GM20431 (cell line): Measurements from ENCODE around the gene DESI1.
"Not testable (repeated sequence)": the region's sequence is repeated elsewhere in the genome, so short reads cannot be mapped to it uniquely, and the experiment has no call there.

Source experiments
- in situ Hi-C: fragments of 300-500 bp; cut with MseI, MboI; formaldehyde crosslinking; loops from one replicate; pipeline ENCODE4 v1.15.0; 2020; ENCODE audit warnings: low sequenced_read_pairs; ENCODE audit not compliant: unreplicated experiment

Gene DESI1

DNA sequence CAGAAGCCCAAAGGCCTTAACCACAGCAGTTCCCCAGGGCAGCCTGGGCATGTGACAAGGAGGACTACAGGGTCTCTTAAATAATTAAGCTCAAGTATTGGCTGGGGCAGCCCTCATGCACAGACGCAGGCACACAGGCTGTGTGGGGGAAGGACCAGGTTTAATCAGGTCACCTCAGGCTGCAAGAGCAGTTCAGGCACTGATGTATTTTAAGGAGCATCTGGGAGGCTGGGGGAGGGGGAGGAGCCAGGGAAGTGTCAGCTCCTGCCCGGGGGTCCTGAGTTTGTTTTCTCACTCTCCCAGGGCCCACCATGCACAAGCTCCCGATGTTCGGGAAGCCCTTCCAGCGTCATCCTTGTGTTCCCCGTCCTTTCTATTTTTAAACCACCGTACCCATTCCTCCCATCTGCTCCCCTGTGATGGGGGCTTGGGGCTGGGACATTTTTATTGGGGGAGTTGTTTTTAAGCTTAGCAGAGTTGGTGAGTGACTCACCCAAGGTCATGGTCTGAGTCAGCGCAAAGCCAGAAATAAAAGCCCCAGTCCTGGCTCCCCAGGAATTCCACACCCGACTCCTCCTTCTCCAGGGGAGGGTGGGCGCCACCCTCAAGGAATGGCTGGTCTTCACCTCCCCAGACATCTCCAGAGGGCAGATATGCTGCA, 57.7 kb downstream of the DESI1 start:
- in situ Hi-C loops = no loop called here

DNA sequence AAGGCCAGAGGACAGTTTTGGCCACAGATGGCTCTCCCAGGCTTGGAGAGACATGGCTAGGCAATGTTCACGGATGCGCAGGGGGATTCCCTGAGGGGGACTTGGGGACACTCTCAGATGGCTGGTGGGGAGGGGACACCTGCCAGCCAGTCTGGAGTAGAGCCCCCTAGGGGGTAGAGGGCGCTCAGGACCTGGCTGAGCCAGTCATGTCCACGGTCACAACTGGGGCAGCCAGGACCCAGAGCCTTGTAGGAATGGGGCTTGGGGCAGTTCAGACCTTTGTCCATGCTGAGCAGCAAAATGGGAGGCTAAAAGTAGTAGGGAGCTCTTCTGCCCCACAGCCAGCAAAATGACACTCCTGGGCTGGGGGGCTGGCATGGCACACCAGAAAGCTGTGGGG, 58.4 kb downstream of the DESI1 start:
- in situ Hi-C loops = no loop called here

DNA sequence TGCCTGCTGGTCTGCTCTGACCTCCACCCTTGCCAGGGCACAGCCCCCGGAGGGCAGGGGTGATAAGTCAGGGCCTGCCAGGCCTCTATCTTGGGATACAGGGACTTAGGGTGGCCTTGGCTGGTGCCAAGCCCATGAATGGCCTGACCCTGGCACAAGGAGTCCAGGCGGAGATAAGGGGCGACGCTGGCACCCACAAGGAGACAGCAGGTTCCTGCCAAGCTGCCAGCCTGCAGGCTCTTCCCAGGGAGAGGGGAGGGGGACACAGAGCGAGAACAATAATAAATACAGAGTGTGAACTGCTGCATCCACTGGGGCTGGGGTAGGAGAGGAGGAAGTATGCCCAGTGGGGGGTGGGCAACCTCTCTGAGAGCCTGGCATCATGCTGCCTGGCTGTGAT, 59.1 kb downstream of the DESI1 start:
- in situ Hi-C loops = no loop called here

DNA sequence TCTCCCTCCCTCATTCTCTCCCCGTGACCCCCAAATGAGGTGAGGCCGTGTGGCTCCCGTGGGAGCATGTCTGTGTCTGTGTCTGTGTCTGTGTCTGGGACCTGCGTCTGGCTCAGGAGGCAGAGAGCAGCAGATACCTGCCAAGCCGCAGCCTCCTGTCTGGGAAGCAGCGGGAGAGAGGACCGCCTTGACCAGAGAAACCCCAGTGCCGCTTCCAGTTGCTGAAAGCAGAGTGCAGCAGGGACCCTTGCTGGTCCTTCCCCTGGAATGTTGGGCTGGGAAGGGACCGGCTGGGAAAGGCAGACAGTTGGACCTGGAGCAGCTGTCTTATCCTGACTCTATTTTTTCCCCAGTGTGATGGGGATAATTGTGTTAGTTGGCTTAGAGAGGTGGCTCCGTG, 59.5 kb downstream of the DESI1 start:
- in situ Hi-C loops = no loop called here

DNA sequence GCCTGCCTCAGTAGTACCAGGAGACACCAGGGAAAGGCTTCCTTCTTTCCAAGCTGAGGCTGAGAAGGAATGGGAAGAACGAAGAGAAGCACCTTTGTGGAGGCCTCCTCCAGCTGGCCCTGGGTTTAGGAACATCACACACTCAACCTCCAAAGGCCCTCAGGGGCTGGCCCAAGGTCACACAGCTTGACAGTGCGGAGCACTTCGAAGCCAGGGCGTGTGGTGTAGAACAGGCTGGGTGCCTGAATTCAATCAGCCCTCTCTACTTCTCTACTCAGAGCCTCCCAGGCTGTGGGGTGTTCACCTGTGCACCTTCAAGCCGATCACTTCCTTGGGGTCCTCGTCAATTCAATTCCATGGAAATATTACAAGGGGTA, 60.8 kb downstream of the DESI1 start:
- in situ Hi-C loops = no loop called here

DNA sequence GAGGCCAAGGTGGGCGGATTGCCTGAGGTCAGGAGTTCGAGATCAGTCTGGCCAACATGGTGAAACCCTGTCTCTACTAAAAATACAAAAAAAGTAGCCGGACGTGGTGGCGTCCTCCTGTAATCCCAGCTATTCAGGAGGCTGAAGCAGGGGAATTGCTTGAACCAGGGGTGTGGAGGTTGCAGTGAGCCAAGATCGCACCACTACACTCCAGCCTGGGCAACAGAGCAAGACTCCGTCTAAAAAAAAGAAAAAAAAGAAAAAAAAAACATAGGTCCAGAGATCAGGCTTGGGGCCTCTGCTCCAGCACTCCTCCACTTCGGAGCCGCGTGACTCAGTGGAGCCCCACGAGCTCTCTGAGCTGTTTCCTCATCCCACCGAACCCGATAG, 62.6 kb downstream of the DESI1 start:
- in situ Hi-C loops = not testable (repeated sequence)

DNA sequence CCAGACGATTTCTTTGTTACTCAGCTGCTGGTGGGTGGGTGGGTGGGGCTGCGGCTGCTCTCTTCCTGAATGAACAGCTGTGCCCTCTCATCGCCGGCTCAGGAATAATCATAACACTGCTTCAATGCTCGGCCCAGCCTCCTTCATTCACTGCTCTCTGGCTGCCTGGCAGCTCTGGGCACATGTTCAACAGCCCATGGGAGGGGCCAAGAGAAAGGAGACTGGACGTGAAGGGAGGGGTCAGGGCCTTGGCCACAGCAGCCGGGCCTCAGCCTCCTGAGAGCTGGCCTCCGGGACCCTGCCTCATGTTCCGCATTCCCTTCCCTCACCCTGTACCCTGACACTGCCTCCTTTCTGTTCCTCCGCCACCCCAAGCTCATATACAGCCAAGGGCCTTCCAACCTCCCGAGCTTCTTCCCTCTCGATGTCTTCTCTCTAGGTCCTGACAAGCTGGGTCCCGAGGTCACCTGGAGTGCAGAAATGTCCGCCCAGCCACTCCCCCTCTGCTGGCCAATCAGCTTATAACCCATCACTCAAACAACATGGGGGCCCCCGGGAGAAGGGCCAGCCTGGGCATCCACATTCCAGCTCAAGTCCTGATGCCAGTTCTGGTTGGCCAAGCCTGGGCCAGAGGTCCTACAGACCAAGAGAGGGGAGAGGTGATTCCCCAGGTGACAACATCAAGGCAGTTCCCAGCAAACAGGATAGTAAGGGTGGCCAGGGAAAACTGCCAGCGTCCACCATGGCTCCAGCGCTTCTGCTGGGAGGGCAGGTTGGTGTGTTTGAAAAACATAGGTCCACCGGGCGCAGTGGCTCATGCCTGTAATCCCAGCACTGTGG, 63.2 kb downstream of the DESI1 start:
- in situ Hi-C loops = no loop called here

DNA sequence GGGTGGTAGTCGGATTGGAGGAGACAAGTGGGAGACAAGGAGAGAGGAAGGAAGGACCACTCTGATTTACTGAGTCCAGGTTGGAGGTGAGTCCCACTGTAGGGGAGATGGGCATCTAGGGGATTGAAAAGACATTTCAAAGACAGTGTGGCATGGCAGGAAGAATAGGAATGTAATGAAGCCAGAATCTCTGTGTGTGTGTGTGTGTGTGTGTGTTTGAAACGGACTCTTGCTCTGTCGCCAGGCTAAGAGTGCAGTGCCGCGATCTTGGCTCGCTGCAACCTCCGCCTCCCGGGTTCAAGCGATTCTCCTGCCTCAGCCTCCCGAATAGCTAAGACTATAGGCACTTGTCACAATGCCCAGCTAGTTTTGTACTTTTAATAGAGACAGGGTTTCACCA, 64.3 kb downstream of the DESI1 start:
- in situ Hi-C loops = no loop called here

DNA sequence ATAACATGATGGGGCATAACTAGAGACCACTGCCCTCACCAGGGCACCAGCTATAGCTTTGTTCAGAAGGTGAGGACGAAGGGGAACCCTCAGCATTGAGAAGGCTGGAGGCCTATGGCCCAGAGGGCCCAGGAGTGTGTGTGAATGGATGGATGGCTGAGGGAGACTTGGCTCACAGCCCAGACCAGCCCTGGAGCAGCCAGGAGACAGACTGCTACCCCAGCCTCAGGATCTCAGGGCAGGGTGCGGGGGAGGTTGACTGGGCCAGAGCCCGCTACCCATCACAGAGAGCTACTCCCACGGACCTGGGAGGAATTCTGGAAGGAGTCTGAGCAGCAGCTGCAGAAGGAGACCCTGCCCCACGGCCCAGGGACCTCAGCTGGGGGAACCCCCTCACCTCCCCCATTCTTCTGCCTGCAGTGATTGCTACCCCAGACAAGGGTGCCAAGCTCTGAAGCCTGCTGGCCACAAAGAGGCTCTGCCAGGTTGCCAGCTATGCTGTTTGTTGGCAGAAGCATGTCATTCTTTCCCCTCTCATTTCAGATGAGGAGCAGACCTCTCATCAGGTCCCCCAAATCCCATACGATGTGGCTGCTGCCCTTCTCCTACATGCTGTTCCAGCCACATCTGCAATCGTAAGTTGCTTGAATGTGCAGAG, 65.4 kb downstream of the DESI1 start:
- in situ Hi-C loops = no loop called here

DNA sequence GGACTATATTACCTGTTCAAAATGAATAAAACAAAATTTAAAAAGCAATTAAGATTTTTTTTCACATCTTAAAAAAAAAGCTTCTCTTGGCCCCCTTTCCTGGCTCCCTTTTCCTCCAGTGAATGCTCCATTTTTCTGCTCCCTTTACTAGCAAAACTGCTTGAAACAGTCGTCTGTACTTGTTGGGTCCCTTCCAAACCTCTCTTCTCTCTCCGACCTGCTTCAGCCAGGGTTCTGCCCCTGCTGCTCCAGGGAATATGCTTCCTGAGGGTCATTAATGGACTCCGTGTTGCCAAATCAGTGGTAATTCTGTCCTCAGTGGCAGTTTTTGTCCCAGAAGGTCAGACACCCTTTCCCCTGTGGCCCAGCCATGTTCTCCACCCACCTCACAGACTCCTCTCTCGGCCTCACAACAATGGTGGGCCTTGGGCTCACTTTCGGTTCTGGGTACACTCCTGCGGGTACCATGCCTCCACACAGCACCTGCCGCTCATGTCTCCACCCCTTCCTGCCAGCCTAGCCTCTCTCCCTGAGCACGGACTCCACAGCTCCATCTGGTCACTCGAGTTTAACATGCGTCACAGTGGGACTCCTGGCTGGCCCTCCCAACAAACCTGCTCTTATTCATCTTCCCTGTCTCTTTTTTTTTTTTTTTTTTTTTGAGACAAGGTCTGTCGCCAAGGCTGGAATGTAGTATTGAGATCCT, 68.8 kb downstream of the DESI1 start:
- in situ Hi-C loops = no loop called here

DNA sequence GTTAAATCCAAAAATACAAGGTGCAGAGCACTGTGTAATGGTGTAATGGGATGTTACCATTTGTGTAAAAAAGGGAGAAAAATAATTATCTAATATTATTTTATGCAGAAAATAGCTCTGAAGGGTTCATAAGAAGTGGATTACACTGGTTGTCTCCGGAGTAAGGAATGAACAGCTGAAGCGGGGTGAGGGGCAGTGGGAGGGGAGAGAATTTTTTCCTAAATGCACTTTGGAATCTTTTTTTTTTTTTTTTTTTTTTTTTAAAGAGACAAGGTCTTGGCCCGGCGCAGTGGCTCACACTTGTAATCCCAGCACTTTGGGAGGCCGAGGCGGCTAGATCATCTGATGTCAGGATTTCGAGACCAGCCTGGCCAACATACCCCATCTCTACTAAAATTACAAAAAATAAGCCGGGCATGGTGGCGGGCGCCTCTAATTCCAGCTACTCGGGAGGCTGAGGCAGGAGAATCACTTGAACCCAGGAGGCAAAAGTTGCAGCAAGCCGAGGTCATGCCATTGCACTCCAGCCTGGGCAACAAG, 69.8 kb downstream of the DESI1 start:
- in situ Hi-C loops = no loop called here

DNA sequence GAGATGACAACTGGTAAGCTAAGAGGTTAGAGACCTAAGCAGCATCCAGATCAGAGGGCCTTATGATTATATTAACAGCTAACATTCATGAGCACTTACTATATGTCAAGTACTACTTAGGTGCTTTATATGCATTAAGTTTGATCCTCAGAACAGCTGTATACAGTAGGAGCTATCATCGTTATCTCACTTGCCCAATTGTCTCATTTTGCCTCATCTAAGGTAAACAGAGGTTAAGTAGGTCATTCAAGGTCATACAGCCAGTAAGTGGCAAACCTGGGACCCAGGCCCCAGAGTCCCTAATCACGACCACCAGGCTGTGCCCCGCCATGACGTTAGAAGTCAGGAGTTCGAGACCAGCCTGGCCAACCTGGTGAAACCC, 72.0 kb downstream of the DESI1 start:
- in situ Hi-C loops = no loop called here
